ENCODE data around the gene F5. TPM values are rescaled to one million over a fixed set of nuclear protein-coding genes. Genes with fewer than 3 reads are reported as not detected.

Gene F5
- total RNA-seq, 1 donor = not detected

GRCh38 chr1:169595764-169596711 lies 9.8 kb upstream of the F5 start:
- TF ChIP-seq CTCF (IDR thresholded peaks at IDR 0.05; ENCODE audit: extremely low read depth, low read depth, low read length) = no peak
- no peak overlapping the region for H3K27ac ChIP-seq (ENCODE audit: low read depth, low read length)

GRCh38 chr1:169594391-169594790 lies 8.1 kb upstream of the F5 start:
- DNase-seq (ENCODE audit: insufficient read length, low spot score, missing footprints) = no peak

More at GRCh38 chr1:169595764-169596711, 9.8 kb upstream of the F5 start:
- H3K4me2 ChIP-seq (ENCODE audit: insufficient read depth, low read length) = no peak overlapping the region
- no peaks in the 10 kb centered on the region for H4K20me1 ChIP-seq (ENCODE audit: insufficient read depth, low read length)
- H3K4me1 ChIP-seq (ENCODE audit: insufficient read depth, low read length) = no peaks in the 10 kb centered on the region
- H2AFZ ChIP-seq (ENCODE audit: low read length) = no peak overlapping the region
- H3K27me3 ChIP-seq (ENCODE audit: insufficient read depth, low read length) = peaks cover 3% of the 10 kb centered on the region
- no peaks in the 10 kb centered on the region for H3K36me3 ChIP-seq (ENCODE audit: insufficient read depth, low read length)
- no peaks in the 10 kb centered on the region for H3K79me2 ChIP-seq (ENCODE audit: insufficient read depth, low read length)
- no peaks in the 10 kb centered on the region for H3K9me3 ChIP-seq (ENCODE audit: low read depth, low read length)
- no peak overlapping the region for H3K4me3 ChIP-seq (ENCODE audit: insufficient read depth, low read length)
- DNase-seq (ENCODE audit: insufficient read length, low spot score, missing footprints) = no peak

GRCh38 chr1:169590932-169591331 lies 4.7 kb upstream of the F5 start:
- no peak for DNase-seq (ENCODE audit: insufficient read length, low spot score, missing footprints)
- Histone ChIP-seq H3K4me1 (ENCODE audit: insufficient read depth, low read length) (no peaks in the 10 kb centered on the region), H3K9me3 (ENCODE audit: low read depth, low read length) (no peaks in the 10 kb centered on the region), H3K4me2 (ENCODE audit: insufficient read depth, low read length) (no peak overlapping the region), H3K4me3 (ENCODE audit: insufficient read depth, low read length) (no peak overlapping the region), H4K20me1 (ENCODE audit: insufficient read depth, low read length) (no peaks in the 10 kb centered on the region), H3K27me3 (ENCODE audit: insufficient read depth, low read length) (peaks cover 3% of the 10 kb centered on the region), H3K79me2 (ENCODE audit: insufficient read depth, low read length) (no peaks in the 10 kb centered on the region), H3K36me3 (ENCODE audit: insufficient read depth, low read length) (no peaks in the 10 kb centered on the region), H2AFZ (ENCODE audit: low read length) (no peak overlapping the region), H3K27ac (ENCODE audit: low read depth, low read length) (no peak overlapping the region)
- no peak for TF ChIP-seq CTCF (IDR thresholded peaks at IDR 0.05; ENCODE audit: extremely low read depth, low read depth, low read length)

More at GRCh38 chr1:169594391-169594790, 8.1 kb upstream of the F5 start:
- no peaks in the 10 kb centered on the region for H3K4me1 ChIP-seq (ENCODE audit: insufficient read depth, low read length)
- TF ChIP-seq CTCF (IDR thresholded peaks at IDR 0.05; ENCODE audit: extremely low read depth, low read depth, low read length) = no peak
- H2AFZ ChIP-seq (ENCODE audit: low read length) = no peak overlapping the region
- no peak overlapping the region for H3K4me2 ChIP-seq (ENCODE audit: insufficient read depth, low read length)
- no peak overlapping the region for H3K27ac ChIP-seq (ENCODE audit: low read depth, low read length)
- H3K79me2 ChIP-seq (ENCODE audit: insufficient read depth, low read length) = no peaks in the 10 kb centered on the region
- H3K36me3 ChIP-seq (ENCODE audit: insufficient read depth, low read length) = no peaks in the 10 kb centered on the region
- no peak overlapping the region for H3K4me3 ChIP-seq (ENCODE audit: insufficient read depth, low read length)
- H4K20me1 ChIP-seq (ENCODE audit: insufficient read depth, low read length) = no peaks in the 10 kb centered on the region
- peaks cover 3% of the 10 kb centered on the region for H3K27me3 ChIP-seq (ENCODE audit: insufficient read depth, low read length)
- H3K9me3 ChIP-seq (ENCODE audit: low read depth, low read length) = no peaks in the 10 kb centered on the region

GRCh38 chr1:169588785-169589485 lies 2.7 kb upstream of the F5 start:
- Histone ChIP-seq H3K4me3 (ENCODE audit: insufficient read depth, low read length) (no peak overlapping the region), H3K36me3 (ENCODE audit: insufficient read depth, low read length) (no peaks in the 10 kb centered on the region), H3K4me1 (ENCODE audit: insufficient read depth, low read length) (no peaks in the 10 kb centered on the region), H4K20me1 (ENCODE audit: insufficient read depth, low read length) (no peaks in the 10 kb centered on the region), H3K79me2 (ENCODE audit: insufficient read depth, low read length) (no peaks in the 10 kb centered on the region), H3K4me2 (ENCODE audit: insufficient read depth, low read length) (no peak overlapping the region), H3K9me3 (ENCODE audit: low read depth, low read length) (no peaks in the 10 kb centered on the region), H3K27ac (ENCODE audit: low read depth, low read length) (no peak overlapping the region), H2AFZ (ENCODE audit: low read length) (no peak overlapping the region), H3K27me3 (ENCODE audit: insufficient read depth, low read length) (peaks cover 7% of the 10 kb centered on the region)
- TF ChIP-seq CTCF (IDR thresholded peaks at IDR 0.05; ENCODE audit: extremely low read depth, low read depth, low read length) = no peak
- no peak for DNase-seq (ENCODE audit: insufficient read length, low spot score, missing footprints)

All from osteoblast (primary cell).